GM12878 (cell line): Measurements from ENCODE around the gene BACE2. TPM values are rescaled to one million over a fixed set of nuclear protein-coding genes. Genes with fewer than 3 reads are reported as not detected.

Source experiments
- ATAC-seq: fragments of 200-7000 bp; cut with Tn5 transposase; 3 replicates; pipeline ENCODE4 v1.9.1; 2020; ENCODE audit warnings: mild to moderate bottlenecking, moderate library complexity
- BruUV-seq: library from RNA; stranded (reverse); fragments of 400-500 nt; replicated peaks from 2 replicates; lab custom pipeline; 2021; lab: Mats Ljungman, UMichigan
- CTCF ChIA-PET: fragments of 300-600 bp; sonication (Branson Sonifier 250); formaldehyde crosslinking; extraction: SDS; loops from one replicate; lab custom pipeline; 2021; ENCODE audit warnings: inconsistent platforms; lab: Yijun Ruan, JAX
- POLR2A ChIA-PET: fragments of 350-600 bp; formaldehyde crosslinking; extraction: SDS; loops from one replicate; lab custom pipeline; 2021; ENCODE audit warnings: inconsistent platforms; lab: Charles Lee
- RAD21 ChIA-PET: fragments of 300-600 bp; sonication (Branson Sonifier 250); formaldehyde crosslinking; loops from one replicate; lab custom pipeline; 2023; ENCODE audit warnings: antibody characterized with exemption; ENCODE audit not compliant: unreplicated experiment; lab: Charles Lee
- SMC1A ChIA-PET: fragments of 300-600 bp; sonication (Branson Sonifier 250); formaldehyde crosslinking; loops from one replicate; lab custom pipeline; 2023; ENCODE audit not compliant: unreplicated experiment, uncharacterized antibody; lab: Charles Lee
- DNase-seq: peaks from one replicate; pipeline ENCODE4 v3.0.0-alpha.2; 2011; ENCODE audit warnings: low read depth, low spot score
- FAIRE-seq: peaks from 3 replicates; lab custom pipeline; 2011; peaks lifted over from hg19 to GRCh38; lab: Jason Lieb, UNC
- H2AFZ ChIP-seq: 2 replicates; pipeline ENCODE4 v1.6.0; 2011; ENCODE audit warnings: low read depth, low read length, control low read depth; ENCODE audit not compliant: control insufficient read depth
- H3K27ac ChIP-seq: 2 replicates; pipeline ENCODE4 v1.5.1; 2011; ENCODE audit warnings: control low read depth; ENCODE audit not compliant: control insufficient read depth, insufficient read depth
- H3K27me3 ChIP-seq, 2 experiments: replicated peaks in 1 of 2; 2 replicates each; pipeline versions ENCODE4 v1.6.0 to v1.6.1; 2011; ENCODE audit warnings: low read length in 1 of 2; ENCODE audit not compliant: control insufficient read depth in 2 of 2, insufficient read depth in 2 of 2
- H3K36me3 ChIP-seq, 2 experiments: 2 replicates each; pipeline ENCODE4 v1.5.1; 2011; ENCODE audit warnings: low read length in 1 of 2; ENCODE audit not compliant: control insufficient read depth in 2 of 2, insufficient read depth in 2 of 2
- H3K4me1 ChIP-seq: 2 replicates; pipeline ENCODE4 v1.6.1; 2011; ENCODE audit warnings: mild to moderate bottlenecking, low read length, moderate library complexity, mixed read lengths; ENCODE audit not compliant: control insufficient read depth, insufficient read depth
- H3K4me2 ChIP-seq: 2 replicates; pipeline ENCODE4 v1.6.0; 2011; ENCODE audit warnings: control low read depth; ENCODE audit not compliant: control insufficient read depth, insufficient read depth
- H3K4me3 ChIP-seq: fragments of 200-600 bp; sonication (generic); 2 replicates; pipeline ENCODE4 v1.5.1; 2016
- H3K79me2 ChIP-seq: 2 replicates; pipeline ENCODE4 v1.6.0; 2011; ENCODE audit warnings: low read length; ENCODE audit not compliant: control insufficient read depth, insufficient read depth
- H3K9ac ChIP-seq: 2 replicates; pipeline ENCODE4 v1.8.0; 2011; ENCODE audit warnings: low read length, control low read depth, mixed read lengths; ENCODE audit not compliant: control insufficient read depth, insufficient read depth
- H3K9me3 ChIP-seq: replicated peaks from 3 replicates; pipeline ENCODE4 v1.5.1; 2011; ENCODE audit warnings: mild to moderate bottlenecking, low read length; ENCODE audit not compliant: control insufficient read depth, insufficient read depth
- H4K20me1 ChIP-seq: 2 replicates; pipeline ENCODE4 v1.6.0; 2011; ENCODE audit not compliant: control insufficient read depth, insufficient read depth
- BACH1 ChIP-seq: fragments of 450-650 bp; IDR thresholded peaks from 2 replicates; pipeline ENCODE4 v1.6.1; 2017; ENCODE audit warnings: mild to moderate bottlenecking, borderline replicate concordance
- CTCF ChIP-seq, 3 experiments: IDR thresholded peaks in 2 of 3; conservative IDR thresholded peaks in 1 of 3; 2 replicates each; pipeline ENCODE4 v1.5.1; 2011; ENCODE audit warnings: low read depth in 3 of 3, low read length in 3 of 3, mild to moderate bottlenecking in 3 of 3, control low read depth in 2 of 3, moderate library complexity in 2 of 3, inconsistent platforms in 1 of 3, mixed read lengths in 1 of 3; ENCODE audit not compliant: control insufficient read depth in 2 of 3, insufficient read depth in 1 of 3; ENCODE audit errors: extremely low read depth in 1 of 3
- FOS ChIP-seq: IDR thresholded peaks from 3 replicates; pipeline ENCODE4 v1.6.1; 2011; ENCODE audit warnings: borderline replicate concordance; ENCODE audit not compliant: insufficient read length; ENCODE audit errors: extremely low read depth
- KLF5 ChIP-seq: fragments of 450-650 bp; IDR thresholded peaks from 2 replicates; pipeline ENCODE4 v1.6.1; 2014; ENCODE audit warnings: mild to moderate bottlenecking; ENCODE audit not compliant: partially characterized antibody
- MEF2A ChIP-seq: IDR thresholded peaks from 2 replicates; pipeline ENCODE4 v1.6.1; 2011; ENCODE audit warnings: low read depth, mild to moderate bottlenecking, low read length, moderate library complexity; ENCODE audit not compliant: insufficient read depth
- PRDM15 ChIP-seq: fragments of 450-650 bp; formaldehyde crosslinking; IDR thresholded peaks from 2 replicates; pipeline ENCODE4 v1.4.0; 2020; ENCODE audit warnings: mild to moderate bottlenecking, moderate library complexity
- RBBP5 ChIP-seq: fragments of 200-600 bp; sonication (generic); conservative IDR thresholded peaks from 2 replicates; pipeline ENCODE4 v1.6.1; 2016
- RUNX3 ChIP-seq: IDR thresholded peaks from 2 replicates; pipeline ENCODE4 v1.6.1; 2012; ENCODE audit warnings: low read length, inconsistent platforms
- SMARCA5 ChIP-seq: fragments of 450-650 bp; IDR thresholded peaks from 2 replicates; pipeline ENCODE4 v1.6.1; 2017; ENCODE audit warnings: mild to moderate bottlenecking
- TBL1XR1 ChIP-seq: IDR thresholded peaks from 2 replicates; pipeline ENCODE4 v1.6.1; 2012; ENCODE audit warnings: low read depth, low read length, improper control_type of control experiment
- ZNF217 ChIP-seq: fragments of 450-650 bp; IDR thresholded peaks from 2 replicates; pipeline ENCODE4 v1.6.1; 2017; ENCODE audit warnings: antibody characterized with exemption, mild to moderate bottlenecking
- ZNF592 ChIP-seq: fragments of 450-650 bp; IDR thresholded peaks from 2 replicates; pipeline ENCODE4 v1.6.1; 2017; ENCODE audit warnings: mild to moderate bottlenecking, moderate library complexity
- ZZZ3 ChIP-seq: IDR thresholded peaks from 2 replicates; pipeline ENCODE4 v1.6.1; 2011; ENCODE audit warnings: low read depth; ENCODE audit not compliant: control insufficient read depth, insufficient read length
- WGBS: methylation state at CpG from one replicate; pipeline ENCODE4 v1.1.6; 2016; ENCODE audit warnings: low lambda C conversion rate; ENCODE audit not compliant: insufficient replicate concordance, insufficient coverage; ENCODE audit errors: missing lambda C conversion rate; 5-methylcytosine and 5-hydroxymethylcytosine counted together
- in situ Hi-C: fragments of 300-500 bp; cut with MboI; formaldehyde crosslinking; loops from 9 replicates; pipeline ENCODE4 v1.14.3; 2018; ENCODE audit warnings: mixed read lengths
- intact Hi-C: fragments of 100-400 bp; cut with micrococcal nuclease; formaldehyde crosslinking; loops from one replicate; pipeline ENCODE4 v1.14.2; 2022; ENCODE audit not compliant: unreplicated experiment
- polyA plus RNA-seq, 11 experiments: library from polyadenylated mRNA; depleted of rRNA in 4 of 11; unstranded in 6 of 11; stranded (reverse) in 5 of 11; fragments of >200 nt; fragmentation: Nextera tagmentation in 4 of 11; fragmentation: Illumina TruSeq in 1 of 11; extraction: Ambion mirVana in 4 of 11; extraction: Trizol in 1 of 11; gene quantifications; 1 replicate in 1 of 11; 2 replicates in 10 of 11; pipeline versions ENCODE4 v1.2.1 to v1.2.3, GENCODE V29; 2011 to 2016; ENCODE audit warnings: inconsistent platforms in 2 of 11, missing spikeins in 2 of 11, low read depth in 1 of 11
- total RNA-seq, 4 experiments: library from RNA; depleted of rRNA in 3 of 4; stranded (reverse); fragments of >200 nt in 3 of 4; fragmentation: Illumina TruSeq in 1 of 4; extraction: Trizol in 1 of 4; gene quantifications; 2 replicates each; pipeline versions ENCODE4 v1.2.1 to v1.2.3, GENCODE V29; 2013 to 2021

BACE2 gene
- total and polyA plus RNA-seq, 10 of the 15 experiments (the other 5 are each of a cell fraction or from before 2014, with no cell fraction given) = 0.04 to 0.69 (median 0.18) TPM; not detected in 5

GRCh38 chr21:41283211-41283818, 115.4 kb downstream of the BACE2 start:
- no TSS peak for BruUV-seq
- intact Hi-C loops = loop anchor here (1.0 to 5.0 kb wide), 3 partner anchors 79 to 329 kb away; partner anchors contain the start of gene MX2
- SMC1A ChIA-PET = interaction anchor here (0.6 to 6.0 kb wide), 59 partner anchors 9 to 834 kb away, joined by 3 to 67 read pairs (median 4); partner anchors contain the start of genes MX1 and MX2
- TF ChIP-seq RUNX3 (peak; percentile 38; the same call in 1 of the 2 replicates), CTCF (IDR thresholded peaks at IDR 0.05 in 2 of 3, conservative IDR thresholded peaks at IDR 0.05 in 1 of 3; ENCODE audit: control insufficient read depth in 2 of 3, extremely low read depth in 1 of 3, insufficient read depth in 1 of 3, low read depth in 3 of 3, low read length in 3 of 3) (peak; percentile 72 to 94 (median 84); a peak in 5 of 6 replicates), ZNF592 (peak; percentile 66; the same call in 1 of the 2 replicates), KLF5 (no peak), PRDM15 (CRISPR knock-in tag) (no peak), SMARCA5 (0 out of 2 replicates have a peak, but pooled peaks have one; percentile 57), FOS (no peak), RBBP5 (no peak), ZZZ3 (no peak), TBL1XR1 (no peak), MEF2A (no peak), BACH1 (no peak), ZNF217 (no peak)

More at GRCh38 chr21:41283211-41283818, 115.4 kb downstream of the BACE2 start:
- H3K4me3 ChIP-seq = no peak overlapping the region
- H3K9me3 ChIP-seq = no peaks in the 10 kb centered on the region
- RAD21 ChIA-PET = interaction anchor here (0.7 to 5.5 kb wide), 45 partner anchors 9 to 834 kb away, joined by 3 to 97 read pairs (median 5); partner anchors contain the start of genes MX1 and MX2
- CTCF ChIA-PET = interaction anchor here (0.6 to 6.9 kb wide), 65 partner anchors 9 to 980 kb away, joined by 3 to 99 read pairs (median 6); partner anchors contain the start of genes MX1 and MX2
- H3K27me3 ChIP-seq = peaks cover 2 to 6% of the 10 kb centered on the region in 2 experiments
- H4K20me1 ChIP-seq = no peaks in the 10 kb centered on the region
- FAIRE-seq = peak; percentile 100
- H3K27ac ChIP-seq = no peak overlapping the region
- H3K4me2 ChIP-seq = no peak overlapping the region
- in situ Hi-C loops = no loop called here
- no peaks in the 10 kb centered on the region for H3K36me3 ChIP-seq
- H3K4me1 ChIP-seq = no peaks in the 10 kb centered on the region
- no peaks in the 10 kb centered on the region for H3K79me2 ChIP-seq
- peak; percentile 99 for ATAC-seq
- no peak overlapping the region for H3K9ac ChIP-seq
- no peak overlapping the region for H2AFZ ChIP-seq
- POLR2A ChIA-PET = interaction anchor here (0.8 to 2.4 kb wide), 4 partner anchors 85 to 146 kb away, joined by 3 to 13 read pairs (median 4); no protein-coding TSS in a partner anchor
- WGBS = 19% methylated on average over 8 of the region's 8 CpGs
- peak; percentile 61 for DNase-seq
